Measurements from ENCODE around the gene WDR91.
"Not testable (repeated sequence)": the region's sequence is repeated elsewhere in the genome, so short reads cannot be mapped to it uniquely, and the experiment has no call there.

WDR91 gene

DNA sequence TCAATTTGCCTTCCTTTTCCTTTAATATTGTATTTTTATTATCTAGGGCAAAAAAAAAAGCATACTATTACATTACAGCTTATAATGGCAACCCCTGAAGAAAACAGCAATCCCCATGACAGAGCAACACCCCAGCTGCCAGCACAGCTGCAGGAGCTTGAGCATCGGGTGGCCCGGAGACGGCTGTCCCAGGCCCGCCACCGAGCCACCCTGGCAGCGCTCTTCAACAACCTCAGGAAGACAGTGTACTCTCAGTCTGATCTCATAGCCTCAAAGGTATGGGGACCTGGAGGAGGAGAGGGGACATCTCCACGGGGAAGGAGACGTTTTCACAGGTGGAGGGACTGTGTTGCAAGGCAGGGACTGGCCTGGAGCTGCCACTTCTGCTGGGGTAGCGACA is 29.1 kb upstream of the WDR91 start:
- TF ChIP-seq, protein P1, sequence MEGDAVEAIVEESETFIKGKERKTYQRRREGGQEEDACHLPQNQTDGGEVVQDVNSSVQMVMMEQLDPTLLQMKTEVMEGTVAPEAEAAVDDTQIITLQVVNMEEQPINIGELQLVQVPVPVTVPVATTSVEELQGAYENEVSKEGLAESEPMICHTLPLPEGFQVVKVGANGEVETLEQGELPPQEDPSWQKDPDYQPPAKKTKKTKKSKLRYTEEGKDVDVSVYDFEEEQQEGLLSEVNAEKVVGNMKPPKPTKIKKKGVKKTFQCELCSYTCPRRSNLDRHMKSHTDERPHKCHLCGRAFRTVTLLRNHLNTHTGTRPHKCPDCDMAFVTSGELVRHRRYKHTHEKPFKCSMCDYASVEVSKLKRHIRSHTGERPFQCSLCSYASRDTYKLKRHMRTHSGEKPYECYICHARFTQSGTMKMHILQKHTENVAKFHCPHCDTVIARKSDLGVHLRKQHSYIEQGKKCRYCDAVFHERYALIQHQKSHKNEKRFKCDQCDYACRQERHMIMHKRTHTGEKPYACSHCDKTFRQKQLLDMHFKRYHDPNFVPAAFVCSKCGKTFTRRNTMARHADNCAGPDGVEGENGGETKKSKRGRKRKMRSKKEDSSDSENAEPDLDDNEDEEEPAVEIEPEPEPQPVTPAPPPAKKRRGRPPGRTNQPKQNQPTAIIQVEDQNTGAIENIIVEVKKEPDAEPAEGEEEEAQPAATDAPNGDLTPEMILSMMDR (IDR thresholded peaks at IDR 0.05; ENCODE audit: insufficient read depth, missing control alignments): no peak
- FAIRE-seq (no peak), DNase-seq (ENCODE audit: insufficient read length, low spot score) (no peak)

DNA sequence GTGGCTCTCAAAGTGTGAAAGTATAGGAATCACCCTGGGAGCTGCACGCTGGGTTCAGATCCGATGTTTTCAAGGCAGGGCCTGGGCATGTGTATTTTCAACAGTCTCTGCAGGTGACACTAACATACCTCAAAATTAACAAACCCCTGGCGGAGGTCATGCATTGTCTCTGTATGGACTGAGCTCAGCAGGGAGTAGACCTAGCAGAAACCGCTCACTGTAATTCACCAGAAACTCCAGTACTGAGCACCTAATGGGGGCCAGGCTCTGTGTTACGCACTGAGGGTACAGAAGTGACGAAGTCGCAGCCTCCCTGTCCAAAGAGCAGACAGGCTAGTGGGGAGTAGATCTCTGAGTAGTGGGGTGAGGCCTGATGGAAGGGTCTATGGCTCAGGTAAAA is 27.9 kb upstream of the WDR91 start:
- TF ChIP-seq, protein P1 (IDR thresholded peaks at IDR 0.05; ENCODE audit: insufficient read depth, missing control alignments): no peak
- no peak for DNase-seq (ENCODE audit: insufficient read length, low spot score)
- FAIRE-seq: no peak

DNA sequence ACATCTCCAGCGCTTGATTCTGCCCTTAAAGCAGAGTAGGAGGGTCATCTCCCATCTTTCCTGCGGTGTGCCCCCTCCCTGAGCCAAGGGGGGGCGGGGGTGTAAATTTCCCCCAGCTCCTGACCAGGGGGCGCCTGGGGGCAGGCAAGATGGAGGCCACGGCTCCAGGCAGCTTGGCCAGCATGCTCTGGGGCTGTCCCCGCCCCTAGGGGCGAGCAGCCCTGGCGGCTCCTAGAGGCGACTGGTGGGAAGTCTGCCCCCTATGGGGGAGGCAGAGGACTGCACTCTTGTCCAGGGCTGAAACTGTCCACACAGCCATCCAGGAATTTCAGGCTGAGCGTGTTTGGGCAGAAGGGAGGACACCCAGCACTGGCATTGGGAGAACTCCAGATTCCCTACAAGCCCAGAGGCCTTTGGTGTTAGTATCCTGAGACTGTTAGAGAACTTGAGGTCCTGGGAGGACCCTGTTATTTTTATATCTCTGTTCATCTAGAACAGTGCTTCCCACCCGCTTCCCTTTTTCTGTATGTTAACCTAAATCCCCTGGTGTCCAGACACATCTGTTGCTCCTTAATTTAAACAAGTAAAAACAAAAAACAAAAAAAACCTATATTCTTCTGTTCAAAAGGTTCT is 26.9 kb upstream of the WDR91 start:
- DNase-seq (ENCODE audit: insufficient read length, low spot score) (no peak), FAIRE-seq (no peak)
- TF ChIP-seq, protein P1 (IDR thresholded peaks at IDR 0.05; ENCODE audit: insufficient read depth, missing control alignments): no peak

DNA sequence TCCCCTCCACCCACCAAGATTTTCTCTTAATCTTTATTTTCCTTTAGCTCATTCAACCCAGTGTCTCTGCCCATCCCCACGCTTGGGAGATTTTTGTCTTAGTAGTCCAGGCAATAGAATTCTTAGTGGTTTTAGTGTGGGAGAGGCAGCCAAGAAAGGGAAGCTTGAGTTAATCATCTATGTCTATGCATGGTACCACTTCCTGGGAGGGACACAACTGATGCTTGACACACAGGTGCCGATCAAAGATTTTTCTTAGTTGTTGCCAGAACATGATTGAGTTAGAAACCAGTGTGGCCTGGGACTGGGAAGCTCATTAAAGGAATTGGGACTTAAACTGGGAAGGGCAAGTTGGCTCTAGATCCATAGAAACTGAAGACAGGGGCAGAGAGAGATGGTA is 25.4 kb upstream of the WDR91 start:
- DNase-seq (ENCODE audit: insufficient read length, low spot score) (no peak), FAIRE-seq (no peak)
- TF ChIP-seq, protein P1 (IDR thresholded peaks at IDR 0.05; ENCODE audit: insufficient read depth, missing control alignments): no peak

GRCh38 chr7:135235841-135236240 is 24.5 kb upstream of the WDR91 start:
- DNase-seq (ENCODE audit: insufficient read length, low spot score): no peak
- TF ChIP-seq, protein P1 (IDR thresholded peaks at IDR 0.05; ENCODE audit: insufficient read depth, missing control alignments): no peak
- no peak for FAIRE-seq

GRCh38 chr7:135234727-135235126 is 23.4 kb upstream of the WDR91 start:
- DNase-seq (ENCODE audit: insufficient read length, low spot score) (no peak), FAIRE-seq (no peak)
- TF ChIP-seq, protein P1 (IDR thresholded peaks at IDR 0.05; ENCODE audit: insufficient read depth, missing control alignments): no peak

GRCh38 chr7:135234095-135234494 is 22.8 kb upstream of the WDR91 start:
- not testable (repeated sequence) for DNase-seq (ENCODE audit: insufficient read length, low spot score); FAIRE-seq

DNA sequence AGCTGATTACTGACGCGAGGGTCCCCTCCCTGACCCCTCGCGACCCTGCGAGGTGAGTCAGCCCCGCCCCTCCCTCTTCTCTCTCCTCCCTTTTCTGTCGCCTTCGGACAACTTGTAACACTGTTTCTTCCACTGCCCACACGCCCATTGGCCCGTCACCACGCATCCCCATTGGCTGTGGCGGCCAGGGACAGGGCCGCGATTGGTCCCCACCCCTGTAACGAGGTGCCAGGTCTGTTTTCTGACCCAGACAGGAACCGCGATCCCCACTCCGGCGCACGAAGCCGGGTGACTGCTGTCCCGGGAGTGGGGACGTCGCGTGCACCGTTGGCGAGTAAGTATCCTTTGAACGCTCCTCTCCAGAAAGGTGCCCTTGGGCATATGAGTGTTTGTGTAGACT is 22.2 kb upstream of the WDR91 start, which contains the start of gene STRA8:
Gene STRA8, plus strand, starts transcription at position 269 of the 400 bp plus-strand sequence. CDS start 6,687 bp downstream, outside the sequence.
- no peak for DNase-seq (ENCODE audit: insufficient read length, low spot score)
- no peak for FAIRE-seq
- TF ChIP-seq, protein P1 (IDR thresholded peaks at IDR 0.05; ENCODE audit: insufficient read depth, missing control alignments): no peak
